Measurements from ENCODE around the gene ERGIC2. TPM values are rescaled to one million over a fixed set of nuclear protein-coding genes. Genes with fewer than 3 reads are reported as not detected.

ERGIC2 gene
- total and polyA plus RNA-seq, 5 donors from 2014 or later, result 37.4 to 125 (median 102) TPM

DNA sequence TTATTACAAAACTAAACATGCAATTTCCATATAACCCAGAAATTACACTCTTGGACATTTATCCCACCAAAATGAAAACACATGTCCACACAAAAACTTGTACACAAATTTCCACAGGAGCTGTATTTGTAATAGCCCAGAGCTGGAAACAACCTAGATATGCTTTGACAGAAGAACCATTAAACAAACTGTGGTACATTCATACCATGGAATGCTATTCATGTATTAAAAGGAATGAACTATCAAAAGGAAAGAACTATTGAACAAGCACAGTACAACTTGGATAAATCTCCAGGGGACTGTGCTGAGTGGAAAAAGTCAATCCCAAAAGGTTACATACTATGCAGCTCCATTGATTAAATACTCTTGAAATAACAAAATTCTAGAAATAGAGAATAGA, 35.8 kb upstream of the ERGIC2 start:
- DNase-seq (no peak), ATAC-seq (ENCODE audit: low read depth in 2 of 2) (no peak)
- no peaks in the 10 kb centered on the region for H3K36me3 Mint-ChIP-seq
- H3K4me1 Mint-ChIP-seq, result no peaks in the 10 kb centered on the region
- H3K4me3 Mint-ChIP-seq, result no peak overlapping the region
- Histone ChIP-seq H3K4me1 (ENCODE audit: control insufficient read depth, insufficient read depth, low read length, poor library complexity, severe bottlenecking) (no peaks in the 10 kb centered on the region), H3K9me3 (ENCODE audit: control insufficient read depth in 2 of 2, low read length in 2 of 2) (no peaks in the 10 kb centered on the region), H3K4me3 (ENCODE audit: low read depth, low read length) (no peak overlapping the region), H3K36me3 (ENCODE audit: control insufficient read depth, insufficient read depth, low read length) (no peaks in the 10 kb centered on the region), H3K27me3 (ENCODE audit: control insufficient read depth, insufficient read depth, low read length) (peaks cover 9% of the 10 kb centered on the region), H3K27ac (ENCODE audit: insufficient read depth, low read length, poor library complexity, severe bottlenecking) (no peak overlapping the region)
- peaks cover 22% of the 10 kb centered on the region for H3K27me3 Mint-ChIP-seq
- H3K27ac Mint-ChIP-seq, result peak overlapping the region in 1 of 3 donors; percentile 75
- peaks cover 0 to 4% (median 0%) of the 10 kb centered on the region in 7 donors for H3K9me3 Mint-ChIP-seq

DNA sequence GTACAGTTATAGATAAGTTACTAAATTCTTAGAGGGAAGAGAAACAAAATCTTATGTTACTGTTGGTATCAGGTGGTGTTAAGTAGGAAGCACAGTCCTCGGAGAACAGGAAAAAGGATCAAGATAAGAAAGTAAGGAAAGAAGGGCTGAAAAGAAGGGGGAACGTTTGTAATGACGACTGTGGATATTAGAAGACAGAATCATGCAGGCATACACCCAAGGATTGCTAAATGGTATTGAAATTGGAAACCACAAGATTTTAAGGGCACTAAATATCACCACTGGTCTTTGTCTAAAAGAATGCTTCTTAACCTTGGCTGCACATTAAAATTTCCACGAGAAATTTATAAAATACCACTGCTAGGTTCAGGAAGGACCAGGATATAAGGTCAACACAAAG, 34.1 kb upstream of the ERGIC2 start:
- Mint-ChIP-seq H3K4me1 (no peaks in the 10 kb centered on the region), H3K27me3 (peaks cover 21% of the 10 kb centered on the region), H3K27ac (no peak overlapping the region), H3K9me3 (peaks cover 0 to 3% (median 0%) of the 10 kb centered on the region in 7 donors), H3K4me3 (peak overlapping the region in 1 of 4 donors; percentile 1), H3K36me3 (no peaks in the 10 kb centered on the region)
- no peak overlapping the region for H3K4me3 ChIP-seq (ENCODE audit: low read depth, low read length)
- H3K4me1 ChIP-seq (ENCODE audit: control insufficient read depth, insufficient read depth, low read length, poor library complexity, severe bottlenecking), result no peaks in the 10 kb centered on the region
- no peak overlapping the region for H3K27ac ChIP-seq (ENCODE audit: insufficient read depth, low read length, poor library complexity, severe bottlenecking)
- peaks cover 9% of the 10 kb centered on the region for H3K27me3 ChIP-seq (ENCODE audit: control insufficient read depth, insufficient read depth, low read length)
- H3K9me3 ChIP-seq (ENCODE audit: control insufficient read depth in 2 of 2, low read length in 2 of 2), result no peaks in the 10 kb centered on the region
- DNase-seq, result no peak
- no peaks in the 10 kb centered on the region for H3K36me3 ChIP-seq (ENCODE audit: control insufficient read depth, insufficient read depth, low read length)
- no peak for ATAC-seq (ENCODE audit: low read depth in 2 of 2)

DNA sequence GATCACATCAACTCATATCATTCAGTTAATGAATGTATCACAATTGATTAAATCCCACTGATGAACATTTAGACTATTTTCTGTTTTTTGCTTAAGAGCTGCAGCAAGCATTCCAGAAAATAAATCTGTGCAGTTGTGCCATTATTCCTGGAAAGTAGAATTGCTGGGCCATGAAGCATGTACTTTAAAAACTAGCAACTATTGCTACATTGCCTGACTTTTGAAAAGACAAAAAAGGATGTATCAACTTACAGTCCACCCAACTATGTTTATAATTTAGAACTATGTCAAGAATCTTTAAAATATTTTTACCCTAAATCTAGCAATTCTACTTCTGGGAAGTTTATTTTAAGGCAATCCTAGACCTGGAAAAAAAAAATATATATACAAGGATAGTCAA, 33.4 kb upstream of the ERGIC2 start:
- no peak overlapping the region for H3K4me3 Mint-ChIP-seq
- DNase-seq (no peak), ATAC-seq (ENCODE audit: low read depth in 2 of 2) (no peak)
- Histone ChIP-seq H3K36me3 (ENCODE audit: control insufficient read depth, insufficient read depth, low read length) (no peaks in the 10 kb centered on the region), H3K27me3 (ENCODE audit: control insufficient read depth, insufficient read depth, low read length) (peaks cover 9% of the 10 kb centered on the region), H3K4me1 (ENCODE audit: control insufficient read depth, insufficient read depth, low read length, poor library complexity, severe bottlenecking) (no peaks in the 10 kb centered on the region), H3K9me3 (ENCODE audit: control insufficient read depth in 2 of 2, low read length in 2 of 2) (no peaks in the 10 kb centered on the region), H3K4me3 (ENCODE audit: low read depth, low read length) (no peak overlapping the region), H3K27ac (ENCODE audit: insufficient read depth, low read length, poor library complexity, severe bottlenecking) (no peak overlapping the region)
- H3K27ac Mint-ChIP-seq, result no peak overlapping the region
- peaks cover 17% of the 10 kb centered on the region for H3K27me3 Mint-ChIP-seq
- no peaks in the 10 kb centered on the region for H3K36me3 Mint-ChIP-seq
- H3K4me1 Mint-ChIP-seq, result no peaks in the 10 kb centered on the region
- H3K9me3 Mint-ChIP-seq, result peaks cover 0 to 3% (median 0%) of the 10 kb centered on the region in 7 donors

DNA sequence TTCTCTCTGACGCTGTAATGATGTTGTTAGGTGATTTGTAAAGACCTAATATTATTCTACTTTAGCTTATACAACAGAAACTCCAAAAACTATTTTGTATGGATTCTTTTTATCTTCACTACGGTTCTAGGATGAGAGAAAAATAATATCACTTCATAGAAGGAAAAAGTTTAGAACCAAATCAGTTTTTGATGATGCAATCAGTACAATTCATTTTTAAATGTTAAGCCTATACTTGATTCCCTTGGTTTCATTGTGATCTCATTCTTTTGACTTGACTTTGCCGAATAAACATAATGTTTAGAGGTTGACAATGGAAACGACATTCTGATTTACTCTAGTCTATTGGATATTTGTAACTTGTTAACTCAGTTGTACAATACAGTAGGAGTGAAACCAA, 24.6 kb upstream of the ERGIC2 start:
- Mint-ChIP-seq H3K27me3 (peaks cover 34% of the 10 kb centered on the region), H3K27ac (no peak overlapping the region), H3K4me3 (no peak overlapping the region), H3K36me3 (no peaks in the 10 kb centered on the region), H3K4me1 (no peaks in the 10 kb centered on the region), H3K9me3 (peaks cover 0 to 5% (median 0%) of the 10 kb centered on the region in 7 donors)
- no peaks in the 10 kb centered on the region for H3K4me1 ChIP-seq (ENCODE audit: control insufficient read depth, insufficient read depth, low read length, poor library complexity, severe bottlenecking)
- no peak overlapping the region for H3K4me3 ChIP-seq (ENCODE audit: low read depth, low read length)
- H3K36me3 ChIP-seq (ENCODE audit: control insufficient read depth, insufficient read depth, low read length), result no peaks in the 10 kb centered on the region
- DNase-seq (no peak), ATAC-seq (ENCODE audit: low read depth in 2 of 2) (no peak)
- no peaks in the 10 kb centered on the region for H3K27me3 ChIP-seq (ENCODE audit: control insufficient read depth, insufficient read depth, low read length)
- H3K9me3 ChIP-seq (ENCODE audit: control insufficient read depth in 2 of 2, low read length in 2 of 2), result no peaks in the 10 kb centered on the region
- no peak overlapping the region for H3K27ac ChIP-seq (ENCODE audit: insufficient read depth, low read length, poor library complexity, severe bottlenecking)

DNA sequence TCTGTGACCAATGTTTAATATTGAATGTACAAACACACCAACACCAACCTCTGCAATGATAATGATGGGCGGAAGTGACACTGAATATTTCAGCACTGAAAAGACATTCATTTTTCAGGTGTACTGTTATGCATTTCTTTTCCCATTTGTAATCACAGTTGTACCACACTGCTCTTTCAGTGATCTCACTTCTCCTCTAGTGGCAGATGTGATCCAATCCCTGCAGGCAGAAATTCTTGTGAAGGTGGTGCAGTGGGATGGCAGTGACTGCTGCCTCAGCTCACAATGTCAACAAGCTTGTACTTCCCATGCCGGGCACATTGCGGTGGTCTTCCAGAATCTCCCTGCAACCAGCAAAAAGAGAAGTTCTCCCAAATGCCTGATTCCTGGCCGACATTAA, 23.0 kb upstream of the ERGIC2 start:
- H3K27ac Mint-ChIP-seq, result no peak overlapping the region
- H3K36me3 Mint-ChIP-seq, result no peaks in the 10 kb centered on the region
- Histone ChIP-seq H3K9me3 (ENCODE audit: control insufficient read depth in 2 of 2, low read length in 2 of 2) (no peaks in the 10 kb centered on the region), H3K36me3 (ENCODE audit: control insufficient read depth, insufficient read depth, low read length) (no peaks in the 10 kb centered on the region), H3K27ac (ENCODE audit: insufficient read depth, low read length, poor library complexity, severe bottlenecking) (no peak overlapping the region), H3K27me3 (ENCODE audit: control insufficient read depth, insufficient read depth, low read length) (peaks cover 2% of the 10 kb centered on the region), H3K4me1 (ENCODE audit: control insufficient read depth, insufficient read depth, low read length, poor library complexity, severe bottlenecking) (no peaks in the 10 kb centered on the region), H3K4me3 (ENCODE audit: low read depth, low read length) (no peak overlapping the region)
- peaks cover 40% of the 10 kb centered on the region for H3K27me3 Mint-ChIP-seq
- H3K9me3 Mint-ChIP-seq, result peaks cover 0 to 3% (median 0%) of the 10 kb centered on the region in 7 donors
- H3K4me1 Mint-ChIP-seq, result no peaks in the 10 kb centered on the region
- H3K4me3 Mint-ChIP-seq, result no peak overlapping the region
- ATAC-seq (ENCODE audit: low read depth in 2 of 2) (no peak), DNase-seq (no peak)

DNA sequence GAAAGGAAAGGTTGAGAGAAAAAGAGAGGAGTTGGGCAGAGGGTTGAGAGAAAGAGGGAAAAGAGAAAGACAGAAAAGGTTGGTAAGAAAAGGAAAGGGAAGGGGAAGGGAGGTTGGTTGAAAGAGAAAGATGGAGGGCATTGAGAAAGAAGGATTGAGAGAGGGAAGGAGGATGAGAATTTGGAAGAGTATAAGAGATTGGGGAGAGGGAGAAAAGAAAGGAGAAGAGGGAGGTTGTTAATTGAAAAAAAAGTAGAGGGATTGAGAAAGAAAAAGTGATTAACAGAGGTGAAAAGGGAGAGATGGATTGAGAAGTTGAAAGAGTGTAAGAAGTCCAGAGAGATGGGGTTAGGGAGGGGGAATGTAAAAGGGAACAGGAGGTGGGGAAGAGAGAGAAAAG, 21.5 kb upstream of the ERGIC2 start:
- no peaks in the 10 kb centered on the region for H3K4me1 ChIP-seq (ENCODE audit: control insufficient read depth, insufficient read depth, low read length, poor library complexity, severe bottlenecking)
- H3K9me3 ChIP-seq (ENCODE audit: control insufficient read depth in 2 of 2, low read length in 2 of 2), result no peaks in the 10 kb centered on the region
- H3K27me3 ChIP-seq (ENCODE audit: control insufficient read depth, insufficient read depth, low read length), result peaks cover 7% of the 10 kb centered on the region
- H3K36me3 ChIP-seq (ENCODE audit: control insufficient read depth, insufficient read depth, low read length), result no peaks in the 10 kb centered on the region
- no peak overlapping the region for H3K27ac ChIP-seq (ENCODE audit: insufficient read depth, low read length, poor library complexity, severe bottlenecking)
- H3K9me3 Mint-ChIP-seq, result peaks cover 0 to 2% (median 0%) of the 10 kb centered on the region in 7 donors
- ATAC-seq (ENCODE audit: low read depth in 2 of 2) (no peak), DNase-seq (no peak)
- no peak overlapping the region for H3K4me3 Mint-ChIP-seq
- H3K4me3 ChIP-seq (ENCODE audit: low read depth, low read length), result no peak overlapping the region
- H3K27me3 Mint-ChIP-seq, result peaks cover 46% of the 10 kb centered on the region
- peak overlapping the region in 1 of 3 donors; percentile 32 for H3K27ac Mint-ChIP-seq
- H3K4me1 Mint-ChIP-seq, result no peaks in the 10 kb centered on the region
- H3K36me3 Mint-ChIP-seq, result no peaks in the 10 kb centered on the region

DNA sequence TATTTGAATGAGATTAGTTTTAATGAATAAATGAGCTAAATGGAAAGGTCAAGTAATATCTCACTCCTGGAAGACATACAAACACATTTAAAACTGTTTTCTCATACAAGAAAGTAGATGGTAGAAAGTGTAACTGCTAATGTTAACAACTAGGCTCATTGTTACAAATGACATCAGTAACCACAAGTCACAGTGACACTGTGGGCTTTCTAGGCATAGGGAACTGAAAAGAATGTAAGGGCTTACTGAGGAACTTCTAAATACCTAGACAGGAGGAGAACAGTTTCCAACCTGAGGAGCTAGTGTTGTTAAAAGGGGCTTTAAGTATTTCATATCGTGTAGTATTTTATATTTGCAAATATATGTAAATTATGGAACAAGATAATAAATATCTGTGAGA, 17.5 kb upstream of the ERGIC2 start:
- Histone ChIP-seq H3K36me3 (ENCODE audit: control insufficient read depth, insufficient read depth, low read length) (no peaks in the 10 kb centered on the region), H3K27ac (ENCODE audit: insufficient read depth, low read length, poor library complexity, severe bottlenecking) (no peak overlapping the region), H3K9me3 (ENCODE audit: control insufficient read depth in 2 of 2, low read length in 2 of 2) (no peaks in the 10 kb centered on the region), H3K27me3 (ENCODE audit: control insufficient read depth, insufficient read depth, low read length) (peaks cover 7% of the 10 kb centered on the region), H3K4me3 (ENCODE audit: low read depth, low read length) (no peak overlapping the region), H3K4me1 (ENCODE audit: control insufficient read depth, insufficient read depth, low read length, poor library complexity, severe bottlenecking) (no peaks in the 10 kb centered on the region)
- Mint-ChIP-seq H3K36me3 (no peaks in the 10 kb centered on the region), H3K27me3 (peaks cover 51% of the 10 kb centered on the region), H3K27ac (no peak overlapping the region), H3K4me1 (no peaks in the 10 kb centered on the region), H3K9me3 (peaks cover 0 to 3% (median 0%) of the 10 kb centered on the region in 7 donors), H3K4me3 (no peak overlapping the region)
- no peak for DNase-seq
- ATAC-seq (ENCODE audit: low read depth in 2 of 2), result no peak

DNA sequence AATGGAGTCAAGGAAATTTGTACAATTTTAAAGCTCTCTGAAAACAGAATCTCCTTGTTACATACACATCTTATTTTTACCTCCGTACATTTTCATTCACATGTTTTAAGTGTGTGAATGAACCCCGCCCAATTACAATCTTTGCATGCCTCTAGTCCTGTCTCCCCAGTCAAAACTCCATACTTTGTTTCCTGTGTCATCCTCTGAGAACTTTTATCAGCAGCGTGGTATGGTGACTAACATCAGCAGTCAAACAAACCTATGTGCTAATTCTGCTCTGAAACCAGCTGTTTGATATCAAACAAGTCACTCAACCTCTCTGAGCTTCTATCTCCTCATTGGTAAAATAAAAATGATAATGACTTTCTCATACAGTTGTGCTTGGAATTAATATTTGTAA, 15.8 kb upstream of the ERGIC2 start:
- ATAC-seq (ENCODE audit: low read depth in 2 of 2), result no peak
- H3K27me3 Mint-ChIP-seq, result peaks cover 39% of the 10 kb centered on the region
- H3K36me3 ChIP-seq (ENCODE audit: control insufficient read depth, insufficient read depth, low read length), result no peaks in the 10 kb centered on the region
- no peak overlapping the region for H3K27ac ChIP-seq (ENCODE audit: insufficient read depth, low read length, poor library complexity, severe bottlenecking)
- H3K9me3 Mint-ChIP-seq, result peaks cover 0 to 3% (median 0%) of the 10 kb centered on the region in 7 donors
- no peaks in the 10 kb centered on the region for H3K4me1 Mint-ChIP-seq
- DNase-seq, result no peak
- H3K9me3 ChIP-seq (ENCODE audit: control insufficient read depth in 2 of 2, low read length in 2 of 2), result no peaks in the 10 kb centered on the region
- no peaks in the 10 kb centered on the region for H3K36me3 Mint-ChIP-seq
- H3K4me3 Mint-ChIP-seq, result no peak overlapping the region
- peaks cover 7% of the 10 kb centered on the region for H3K27me3 ChIP-seq (ENCODE audit: control insufficient read depth, insufficient read depth, low read length)
- no peaks in the 10 kb centered on the region for H3K4me1 ChIP-seq (ENCODE audit: control insufficient read depth, insufficient read depth, low read length, poor library complexity, severe bottlenecking)
- no peak overlapping the region for H3K4me3 ChIP-seq (ENCODE audit: low read depth, low read length)
- H3K27ac Mint-ChIP-seq, result peak overlapping the region in 1 of 3 donors; percentile 45

All from CD4-positive, CD25-positive, alpha-beta regulatory T cell (primary cell).